GM23338 (cell line): ENCODE measurements around the gene RBPJ. TPM values are rescaled to one million over a fixed set of nuclear protein-coding genes. Genes with fewer than 3 reads are reported as not detected.
A peak's percentile ranks its signal among the peaks of the same experiment; 100 is the strongest.

Experiments used
- ATAC-seq: fragments of 200-7000 bp; cut with Tn5 transposase; 3 replicates; pipeline ENCODE4 v1.9.1; 2020
- DNase-seq: peaks from one replicate; pipeline ENCODE4 v3.0.0-alpha.2; 2015; ENCODE audit warnings: low spot score
- H2AFZ ChIP-seq: fragments of 200-600 bp; sonication (generic); 2 replicates; pipeline ENCODE4 v1.8.0; 2016; ENCODE audit warnings: antibody characterized with exemption, mild to moderate bottlenecking, moderate library complexity
- H3F3A ChIP-seq: fragments of 200-600 bp; sonication (generic); replicated peaks from 2 replicates; pipeline ENCODE4 v1.8.0; 2017; ENCODE audit warnings: antibody characterized with exemption, mixed run types, low read depth
- H3K27ac ChIP-seq: fragments of 200-600 bp; sonication (generic); 2 replicates; pipeline ENCODE4 v1.6.1; 2016; ENCODE audit warnings: low read depth
- H3K27me3 ChIP-seq: fragments of 200-600 bp; sonication (generic); 2 replicates; pipeline ENCODE4 v1.8.0; 2016; ENCODE audit warnings: mild to moderate bottlenecking, mixed run types, moderate library complexity; ENCODE audit not compliant: insufficient read depth
- H3K36me3 ChIP-seq: fragments of 200-600 bp; sonication (generic); 2 replicates; pipeline ENCODE4 v1.8.0; 2016; ENCODE audit warnings: mild to moderate bottlenecking; ENCODE audit not compliant: insufficient read depth
- H3K4me1 ChIP-seq: fragments of 200-600 bp; sonication (generic); 2 replicates; pipeline ENCODE4 v1.8.0; 2016; ENCODE audit warnings: mild to moderate bottlenecking, moderate library complexity; ENCODE audit not compliant: insufficient read depth
- H3K4me2 ChIP-seq: fragments of 200-600 bp; sonication (generic); 2 replicates; pipeline ENCODE4 v1.7.1; 2017; ENCODE audit warnings: mixed run types
- H3K4me3 ChIP-seq: fragments of 200-600 bp; sonication (generic); 2 replicates; pipeline ENCODE4 v1.6.1; 2016; ENCODE audit warnings: mixed run types
- H3K79me2 ChIP-seq: fragments of 200-600 bp; sonication (generic); replicated peaks from 2 replicates; pipeline ENCODE4 v1.8.0; 2017; ENCODE audit warnings: mild to moderate bottlenecking; ENCODE audit not compliant: insufficient read depth
- H3K9me2 ChIP-seq: fragments of 200-600 bp; sonication (generic); 2 replicates; pipeline ENCODE4 v1.8.0; 2017; ENCODE audit not compliant: insufficient read depth
- H4K20me1 ChIP-seq: fragments of 200-600 bp; sonication (generic); replicated peaks from 2 replicates; pipeline ENCODE4 v1.8.0; 2017; ENCODE audit warnings: mild to moderate bottlenecking; ENCODE audit not compliant: insufficient read depth
- H3K27ac Mint-ChIP-seq: 2 replicates; pipeline ENCODE4 v1.8.0; 2020; ENCODE audit warnings: inconsistent platforms, mild to moderate bottlenecking, moderate library complexity, mixed read lengths
- H3K27me3 Mint-ChIP-seq: 3 replicates; pipeline ENCODE4 v1.8.0; 2022; ENCODE audit warnings: low read depth, mild to moderate bottlenecking, moderate library complexity, mixed read lengths, inconsistent platforms; ENCODE audit not compliant: insufficient read depth, poor library complexity
- H3K36me3 Mint-ChIP-seq: 3 replicates; pipeline ENCODE4 v1.8.0; 2021; ENCODE audit warnings: low read depth, mild to moderate bottlenecking, inconsistent platforms, moderate library complexity, mixed read lengths
- H3K4me1 Mint-ChIP-seq: 3 replicates; pipeline ENCODE4 v1.8.0; 2020; ENCODE audit warnings: mild to moderate bottlenecking, inconsistent platforms, mixed read lengths
- H3K4me3 Mint-ChIP-seq: 3 replicates; pipeline ENCODE4 v1.8.0; 2021; ENCODE audit warnings: moderate library complexity, mild to moderate bottlenecking, inconsistent platforms, mixed read lengths
- H3K9me3 Mint-ChIP-seq: 3 replicates; pipeline ENCODE4 v1.8.0; 2020; ENCODE audit warnings: moderate library complexity, mild to moderate bottlenecking, inconsistent platforms, mixed read lengths
- CREB1 ChIP-seq: fragments of 250-450 bp; sonication (Bioruptor Pico); IDR thresholded peaks from 2 replicates; pipeline ENCODE4 v1.5.0; 2020; ENCODE audit warnings: low read depth, mild to moderate bottlenecking, moderate library complexity
- EZH2 ChIP-seq: fragments of 200-600 bp; sonication (generic); IDR thresholded peaks from one replicate; pipeline ENCODE4 v1.8.0; 2017; ENCODE audit warnings: antibody characterized with exemption, mild to moderate bottlenecking, low read depth; ENCODE audit not compliant: unreplicated experiment
- JUNB ChIP-seq: IDR thresholded peaks from one replicate; pipeline ENCODE4 v1.6.1; 2016; ENCODE audit warnings: antibody characterized with exemption; ENCODE audit not compliant: unreplicated experiment
- NANOG ChIP-seq: IDR thresholded peaks from 2 replicates; pipeline ENCODE4 v1.6.1; 2016; ENCODE audit warnings: antibody characterized with exemption, borderline replicate concordance
- STAT1 ChIP-seq: IDR thresholded peaks from one replicate; pipeline ENCODE4 v1.6.1; 2016; ENCODE audit warnings: antibody characterized with exemption; ENCODE audit not compliant: unreplicated experiment
- ZNF331 ChIP-seq: fragments of 250-450 bp; sonication (Bioruptor Pico); IDR thresholded peaks from 2 replicates; pipeline ENCODE4 v1.5.0; 2020; ENCODE audit warnings: low read depth, mild to moderate bottlenecking, moderate library complexity
- polyA plus RNA-seq: library from polyadenylated mRNA; unstranded; fragments of >200 nt; fragmentation: Nextera tagmentation; extraction: Ambion mirVana; gene quantifications from 2 replicates; pipeline ENCODE4 v1.2.1, GENCODE V29; 2016
- total RNA-seq: library from RNA; depleted of rRNA; stranded (reverse); fragments of >200 nt; shearing (Covaris generic); gene quantifications from 2 replicates; pipeline ENCODE4 v1.2.3, GENCODE V29; 2014
- TF ChIP-seq, protein P1 (sequence below): fragments of 250-450 bp; sonication (Bioruptor Pico); IDR thresholded peaks from 2 replicates; pipeline ENCODE4 v1.5.0; 2020; ENCODE audit warnings: mild to moderate bottlenecking, moderate library complexity
- TF ChIP-seq, protein P2 (sequence below), 2 experiments: fragments of 200-600 bp in 1 of 2; sonication (generic) in 1 of 2; conservative IDR thresholded peaks; 2 replicates each; pipeline versions ENCODE4 v1.5.1 to v1.6.1; 2016 to 2017; ENCODE audit warnings: antibody characterized with exemption in 2 of 2, low read depth in 2 of 2, mild to moderate bottlenecking in 2 of 2, moderate library complexity in 1 of 2
- TF ChIP-seq, protein P3 (sequence below): IDR thresholded peaks from 2 replicates; pipeline ENCODE4 v1.6.1; 2016; ENCODE audit warnings: antibody characterized with exemption

Gene RBPJ
- total and polyA plus RNA-seq, 2 experiments from 2014 or later: 212 to 457 TPM

GRCh38 chr4:26273616-26273980 lies 47.2 kb upstream of the RBPJ start:
- no peak overlapping the region for H3K4me3 Mint-ChIP-seq

More at GRCh38 chr4:26273616-26273980, 47.2 kb upstream of the RBPJ start:
- Histone ChIP-seq H3K36me3 (no peaks in the 10 kb centered on the region), H2AFZ (peak overlapping the region; percentile 94), H3K27me3 (no peaks in the 10 kb centered on the region), H3F3A (no peaks in the 10 kb centered on the region), H3K4me2 (no peak overlapping the region), H3K4me3 (no peak overlapping the region), H3K27ac (no peak overlapping the region), H3K79me2 (no peaks in the 10 kb centered on the region), H3K9me2 (no peaks in the 10 kb centered on the region), H4K20me1 (no peaks in the 10 kb centered on the region), H3K4me1 (peaks cover 34% of the 10 kb centered on the region)
- Mint-ChIP-seq H3K9me3 (no peaks in the 10 kb centered on the region; the same call in 2 of the 3 replicates), H3K27ac (no peak overlapping the region), H3K27me3 (peaks cover 2% of the 10 kb centered on the region), H3K4me1 (peaks cover 28% of the 10 kb centered on the region), H3K36me3 (no peaks in the 10 kb centered on the region)
- no peak for TF ChIP-seq EZH2
- TF ChIP-seq, protein P1, sequence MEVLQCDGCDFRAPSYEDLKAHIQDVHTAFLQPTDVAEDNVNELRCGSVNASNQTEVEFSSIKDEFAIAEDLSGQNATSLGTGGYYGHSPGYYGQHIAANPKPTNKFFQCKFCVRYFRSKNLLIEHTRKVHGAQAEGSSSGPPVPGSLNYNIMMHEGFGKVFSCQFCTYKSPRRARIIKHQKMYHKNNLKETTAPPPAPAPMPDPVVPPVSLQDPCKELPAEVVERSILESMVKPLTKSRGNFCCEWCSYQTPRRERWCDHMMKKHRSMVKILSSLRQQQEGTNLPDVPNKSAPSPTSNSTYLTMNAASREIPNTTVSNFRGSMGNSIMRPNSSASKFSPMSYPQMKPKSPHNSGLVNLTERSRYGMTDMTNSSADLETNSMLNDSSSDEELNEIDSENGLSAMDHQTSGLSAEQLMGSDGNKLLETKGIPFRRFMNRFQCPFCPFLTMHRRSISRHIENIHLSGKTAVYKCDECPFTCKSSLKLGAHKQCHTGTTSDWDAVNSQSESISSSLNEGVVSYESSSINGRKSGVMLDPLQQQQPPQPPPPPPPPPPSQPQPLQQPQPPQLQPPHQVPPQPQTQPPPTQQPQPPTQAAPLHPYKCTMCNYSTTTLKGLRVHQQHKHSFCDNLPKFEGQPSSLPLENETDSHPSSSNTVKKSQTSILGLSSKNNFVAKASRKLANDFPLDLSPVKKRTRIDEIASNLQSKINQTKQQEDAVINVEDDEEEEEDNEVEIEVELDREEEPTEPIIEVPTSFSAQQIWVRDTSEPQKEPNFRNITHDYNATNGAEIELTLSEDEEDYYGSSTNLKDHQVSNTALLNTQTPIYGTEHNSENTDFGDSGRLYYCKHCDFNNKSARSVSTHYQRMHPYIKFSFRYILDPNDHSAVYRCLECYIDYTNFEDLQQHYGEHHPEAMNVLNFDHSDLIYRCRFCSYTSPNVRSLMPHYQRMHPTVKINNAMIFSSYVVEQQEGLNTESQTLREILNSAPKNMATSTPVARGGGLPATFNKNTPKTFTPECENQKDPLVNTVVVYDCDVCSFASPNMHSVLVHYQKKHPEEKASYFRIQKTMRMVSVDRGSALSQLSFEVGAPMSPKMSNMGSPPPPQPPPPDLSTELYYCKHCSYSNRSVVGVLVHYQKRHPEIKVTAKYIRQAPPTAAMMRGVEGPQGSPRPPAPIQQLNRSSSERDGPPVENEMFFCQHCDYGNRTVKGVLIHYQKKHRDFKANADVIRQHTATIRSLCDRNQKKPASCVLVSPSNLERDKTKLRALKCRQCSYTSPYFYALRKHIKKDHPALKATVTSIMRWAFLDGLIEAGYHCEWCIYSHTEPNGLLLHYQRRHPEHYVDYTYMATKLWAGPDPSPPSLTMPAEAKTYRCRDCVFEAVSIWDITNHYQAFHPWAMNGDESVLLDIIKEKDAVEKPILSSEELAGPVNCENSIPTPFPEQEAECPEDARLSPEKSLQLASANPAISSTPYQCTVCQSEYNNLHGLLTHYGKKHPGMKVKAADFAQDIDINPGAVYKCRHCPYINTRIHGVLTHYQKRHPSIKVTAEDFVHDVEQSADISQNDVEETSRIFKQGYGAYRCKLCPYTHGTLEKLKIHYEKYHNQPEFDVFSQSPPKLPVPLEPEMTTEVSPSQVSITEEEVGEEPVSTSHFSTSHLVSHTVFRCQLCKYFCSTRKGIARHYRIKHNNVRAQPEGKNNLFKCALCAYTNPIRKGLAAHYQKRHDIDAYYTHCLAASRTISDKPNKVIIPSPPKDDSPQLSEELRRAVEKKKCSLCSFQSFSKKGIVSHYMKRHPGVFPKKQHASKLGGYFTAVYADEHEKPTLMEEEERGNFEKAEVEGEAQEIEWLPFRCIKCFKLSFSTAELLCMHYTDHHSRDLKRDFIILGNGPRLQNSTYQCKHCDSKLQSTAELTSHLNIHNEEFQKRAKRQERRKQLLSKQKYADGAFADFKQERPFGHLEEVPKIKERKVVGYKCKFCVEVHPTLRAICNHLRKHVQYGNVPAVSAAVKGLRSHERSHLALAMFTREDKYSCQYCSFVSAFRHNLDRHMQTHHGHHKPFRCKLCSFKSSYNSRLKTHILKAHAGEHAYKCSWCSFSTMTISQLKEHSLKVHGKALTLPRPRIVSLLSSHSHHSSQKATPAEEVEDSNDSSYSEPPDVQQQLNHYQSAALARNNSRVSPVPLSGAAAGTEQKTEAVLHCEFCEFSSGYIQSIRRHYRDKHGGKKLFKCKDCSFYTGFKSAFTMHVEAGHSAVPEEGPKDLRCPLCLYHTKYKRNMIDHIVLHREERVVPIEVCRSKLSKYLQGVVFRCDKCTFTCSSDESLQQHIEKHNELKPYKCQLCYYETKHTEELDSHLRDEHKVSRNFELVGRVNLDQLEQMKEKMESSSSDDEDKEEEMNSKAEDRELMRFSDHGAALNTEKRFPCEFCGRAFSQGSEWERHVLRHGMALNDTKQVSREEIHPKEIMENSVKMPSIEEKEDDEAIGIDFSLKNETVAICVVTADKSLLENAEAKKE (CRISPR knock-in tag): no peak
- no peak for TF ChIP-seq CREB1 (CRISPR knock-in tag)
- no peak for TF ChIP-seq NANOG
- TF ChIP-seq, protein P2, sequence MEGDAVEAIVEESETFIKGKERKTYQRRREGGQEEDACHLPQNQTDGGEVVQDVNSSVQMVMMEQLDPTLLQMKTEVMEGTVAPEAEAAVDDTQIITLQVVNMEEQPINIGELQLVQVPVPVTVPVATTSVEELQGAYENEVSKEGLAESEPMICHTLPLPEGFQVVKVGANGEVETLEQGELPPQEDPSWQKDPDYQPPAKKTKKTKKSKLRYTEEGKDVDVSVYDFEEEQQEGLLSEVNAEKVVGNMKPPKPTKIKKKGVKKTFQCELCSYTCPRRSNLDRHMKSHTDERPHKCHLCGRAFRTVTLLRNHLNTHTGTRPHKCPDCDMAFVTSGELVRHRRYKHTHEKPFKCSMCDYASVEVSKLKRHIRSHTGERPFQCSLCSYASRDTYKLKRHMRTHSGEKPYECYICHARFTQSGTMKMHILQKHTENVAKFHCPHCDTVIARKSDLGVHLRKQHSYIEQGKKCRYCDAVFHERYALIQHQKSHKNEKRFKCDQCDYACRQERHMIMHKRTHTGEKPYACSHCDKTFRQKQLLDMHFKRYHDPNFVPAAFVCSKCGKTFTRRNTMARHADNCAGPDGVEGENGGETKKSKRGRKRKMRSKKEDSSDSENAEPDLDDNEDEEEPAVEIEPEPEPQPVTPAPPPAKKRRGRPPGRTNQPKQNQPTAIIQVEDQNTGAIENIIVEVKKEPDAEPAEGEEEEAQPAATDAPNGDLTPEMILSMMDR (conservative IDR thresholded peaks at IDR 0.05; ENCODE audit: low read depth in 2 of 2): no peak
- no peak for TF ChIP-seq STAT1
- TF ChIP-seq ZNF331 (CRISPR knock-in tag): no peak
- TF ChIP-seq, protein P3, sequence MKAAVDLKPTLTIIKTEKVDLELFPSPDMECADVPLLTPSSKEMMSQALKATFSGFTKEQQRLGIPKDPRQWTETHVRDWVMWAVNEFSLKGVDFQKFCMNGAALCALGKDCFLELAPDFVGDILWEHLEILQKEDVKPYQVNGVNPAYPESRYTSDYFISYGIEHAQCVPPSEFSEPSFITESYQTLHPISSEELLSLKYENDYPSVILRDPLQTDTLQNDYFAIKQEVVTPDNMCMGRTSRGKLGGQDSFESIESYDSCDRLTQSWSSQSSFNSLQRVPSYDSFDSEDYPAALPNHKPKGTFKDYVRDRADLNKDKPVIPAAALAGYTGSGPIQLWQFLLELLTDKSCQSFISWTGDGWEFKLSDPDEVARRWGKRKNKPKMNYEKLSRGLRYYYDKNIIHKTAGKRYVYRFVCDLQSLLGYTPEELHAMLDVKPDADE: no peak
- no peak for TF ChIP-seq JUNB
- ATAC-seq (no peak; the same call in 1 of the 3 replicates), DNase-seq (peak; percentile 25)
